Measurements from ENCODE around the gene CELF1. TPM values are rescaled to one million over a fixed set of nuclear protein-coding genes. Genes with fewer than 3 reads are reported as not detected.

The CELF1 gene
- total RNA-seq, 1 experiment from 2014 or later, result 152 TPM

- ChIA-PET CTCF (interaction anchor here (1.1 kb wide), 1 partner anchor 41 kb away, joined by 6 read pairs; no protein-coding TSS in a partner anchor), POLR2A (no interaction called here)
- TF ChIP-seq CTCF (IDR thresholded peaks at IDR 0.05; ENCODE audit: insufficient read depth in 1 of 2, low read depth in 1 of 2, low read length in 1 of 2, severe bottlenecking in 1 of 2, unreplicated experiment in 1 of 2), result no peak
Measured at GRCh38 chr11:47495856-47496217, 57.1 kb downstream of the CELF1 start.

GRCh38 chr11:47495011-47495855, 57.7 kb downstream of the CELF1 start:
- H3K36me3 ChIP-seq (ENCODE audit: control insufficient read depth, insufficient read depth, low read length), result no peaks in the 10 kb centered on the region; the same call in none of the 2 replicates

More at GRCh38 chr11:47495856-47496217, 57.1 kb downstream of the CELF1 start:
- Histone ChIP-seq H3K4me3 (ENCODE audit: low read depth, low read length) (no peak overlapping the region), H3K9me3 (no peaks in the 10 kb centered on the region), H3K36me3 (ENCODE audit: control insufficient read depth, insufficient read depth, low read length) (no peaks in the 10 kb centered on the region; the same call in none of the 2 replicates), H3K27me3 (replicated peaks; ENCODE audit: control insufficient read depth, insufficient read depth, low read length) (no peaks in the 10 kb centered on the region), H3K4me1 (no peaks in the 10 kb centered on the region)
- Mint-ChIP-seq H3K27ac (ENCODE audit: unreplicated experiment) (no peak overlapping the region), H3K9me3 (ENCODE audit: unreplicated experiment) (no peaks in the 10 kb centered on the region), H3K27me3 (ENCODE audit: insufficient read depth, unreplicated experiment) (no peaks in the 10 kb centered on the region), H3K4me1 (ENCODE audit: low read depth, unreplicated experiment) (no peaks in the 10 kb centered on the region), H3K36me3 (ENCODE audit: insufficient read depth, unreplicated experiment) (peaks cover 44% of the 10 kb centered on the region), H3K4me3 (ENCODE audit: unreplicated experiment) (no peak overlapping the region)
- BruUV-seq (replicated peaks), result no TSS peak
- intact Hi-C loops (cut with micrococcal nuclease; ENCODE audit: unreplicated experiment), result no loop called here
- DNase-seq, result no peak

GRCh38 chr11:47489395-47489755, 63.6 kb downstream of the CELF1 start:
- Mint-ChIP-seq H3K27ac (ENCODE audit: unreplicated experiment) (peak overlapping the region; percentile 26), H3K9me3 (ENCODE audit: unreplicated experiment) (no peaks in the 10 kb centered on the region), H3K36me3 (ENCODE audit: insufficient read depth, unreplicated experiment) (peaks cover 86% of the 10 kb centered on the region), H3K27me3 (ENCODE audit: insufficient read depth, unreplicated experiment) (no peaks in the 10 kb centered on the region), H3K4me3 (ENCODE audit: unreplicated experiment) (no peak overlapping the region), H3K4me1 (ENCODE audit: low read depth, unreplicated experiment) (peaks cover 9% of the 10 kb centered on the region)
- ChIA-PET POLR2A (no interaction called here), CTCF (no interaction called here)
- no peak for TF ChIP-seq CTCF (IDR thresholded peaks at IDR 0.05; ENCODE audit: insufficient read depth in 1 of 2, low read depth in 1 of 2, low read length in 1 of 2, severe bottlenecking in 1 of 2, unreplicated experiment in 1 of 2)
- Histone ChIP-seq H3K4me1 (no peaks in the 10 kb centered on the region), H3K9me3 (no peaks in the 10 kb centered on the region), H3K36me3 (ENCODE audit: control insufficient read depth, insufficient read depth, low read length) (peaks cover 7% of the 10 kb centered on the region), H3K27me3 (replicated peaks; ENCODE audit: control insufficient read depth, insufficient read depth, low read length) (no peaks in the 10 kb centered on the region), H3K4me3 (ENCODE audit: low read depth, low read length) (no peak overlapping the region)
- no TSS peak for BruUV-seq (replicated peaks)
- intact Hi-C loops (cut with micrococcal nuclease; ENCODE audit: unreplicated experiment), result loop anchor here (10.0 kb wide), 1 partner anchor 65 kb away; the partner anchor contains the start of gene CELF1
- no peak for DNase-seq

More at GRCh38 chr11:47495011-47495855, 57.7 kb downstream of the CELF1 start:
- no peak for TF ChIP-seq CTCF (IDR thresholded peaks at IDR 0.05; ENCODE audit: insufficient read depth in 1 of 2, low read depth in 1 of 2, low read length in 1 of 2, severe bottlenecking in 1 of 2, unreplicated experiment in 1 of 2)
- H3K9me3 Mint-ChIP-seq (ENCODE audit: unreplicated experiment), result no peaks in the 10 kb centered on the region
- H3K4me3 ChIP-seq (ENCODE audit: low read depth, low read length), result no peak overlapping the region
- H3K4me3 Mint-ChIP-seq (ENCODE audit: unreplicated experiment), result no peak overlapping the region
- CTCF ChIA-PET, result interaction anchor here (1.1 kb wide), 1 partner anchor 41 kb away, joined by 6 read pairs; no protein-coding TSS in a partner anchor
- H3K36me3 Mint-ChIP-seq (ENCODE audit: insufficient read depth, unreplicated experiment), result peaks cover 44% of the 10 kb centered on the region
- POLR2A ChIA-PET, result no interaction called here
- no peaks in the 10 kb centered on the region for H3K4me1 ChIP-seq
- DNase-seq, result no peak
- intact Hi-C loops (cut with micrococcal nuclease; ENCODE audit: unreplicated experiment), result no loop called here
- H3K27me3 ChIP-seq (replicated peaks; ENCODE audit: control insufficient read depth, insufficient read depth, low read length), result no peaks in the 10 kb centered on the region
- BruUV-seq (replicated peaks), result no TSS peak
- no peaks in the 10 kb centered on the region for H3K27me3 Mint-ChIP-seq (ENCODE audit: insufficient read depth, unreplicated experiment)
- no peaks in the 10 kb centered on the region for H3K9me3 ChIP-seq
- H3K27ac Mint-ChIP-seq (ENCODE audit: unreplicated experiment), result no peak overlapping the region
- H3K4me1 Mint-ChIP-seq (ENCODE audit: low read depth, unreplicated experiment), result no peaks in the 10 kb centered on the region
